Measurements from ENCODE around the gene OR10H5. TPM values are rescaled to one million over a fixed set of nuclear protein-coding genes. Genes with fewer than 3 reads are reported as not detected.

The OR10H5 gene
- total and polyA plus RNA-seq, 10 of the 15 experiments (the other 5 are each of a cell fraction or from before 2014, with no cell fraction given) = not detected

DNA sequence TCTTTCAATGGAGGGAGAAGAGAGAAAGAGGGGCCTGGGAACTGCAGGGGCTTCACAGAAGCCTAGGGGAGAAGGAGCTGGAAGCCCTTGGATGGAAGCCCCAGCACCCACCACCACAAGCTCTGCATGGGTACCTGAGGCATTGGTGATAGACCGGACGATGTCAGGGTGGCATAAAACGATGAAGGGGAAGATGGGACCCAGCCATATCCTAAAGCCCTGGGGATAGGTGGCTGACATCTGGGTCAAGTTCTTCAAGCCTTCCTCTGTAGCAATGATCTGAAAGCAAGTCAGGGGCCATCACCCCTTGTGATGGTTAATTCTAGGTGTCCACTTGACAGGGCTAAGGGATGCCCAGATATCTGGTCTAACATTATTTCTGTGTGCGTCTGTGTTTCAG is 11.2 kb upstream of the OR10H5 start:
- Histone ChIP-seq H3K9ac (ENCODE audit: control insufficient read depth, insufficient read depth, low read length) (no peak overlapping the region), H3K4me2 (ENCODE audit: control insufficient read depth, insufficient read depth) (no peak overlapping the region), H3K9me3 (replicated peaks; ENCODE audit: control insufficient read depth, insufficient read depth, low read length) (no peaks in the 10 kb centered on the region), H4K20me1 (ENCODE audit: control insufficient read depth, insufficient read depth) (no peaks in the 10 kb centered on the region), H3K36me3 (ENCODE audit: control insufficient read depth in 2 of 2, insufficient read depth in 2 of 2, low read length in 1 of 2) (no peaks in the 10 kb centered on the region), H3K4me3 (no peak overlapping the region), H3K4me1 (ENCODE audit: control insufficient read depth, insufficient read depth, low read length) (no peaks in the 10 kb centered on the region), H3K27ac (ENCODE audit: control insufficient read depth, insufficient read depth) (no peak overlapping the region), H3K27me3 (replicated peaks in 1 of 2; ENCODE audit: control insufficient read depth in 2 of 2, insufficient read depth in 2 of 2, low read length in 1 of 2) (no peaks in the 10 kb centered on the region), H2AFZ (ENCODE audit: control insufficient read depth, low read depth, low read length) (no peak overlapping the region), H3K79me2 (ENCODE audit: control insufficient read depth, insufficient read depth, low read length) (no peaks in the 10 kb centered on the region)
- ChIA-PET POLR2A (no interaction called here), SMC1A (ENCODE audit: uncharacterized antibody, unreplicated experiment) (no interaction called here), CTCF (no interaction called here), RAD21 (ENCODE audit: unreplicated experiment) (no interaction called here)
- WGBS (ENCODE audit: insufficient coverage, insufficient replicate concordance, low lambda C conversion rate, missing lambda C conversion rate) = 0% methylated on average over 4 of the region's 4 CpGs
- no peak for ATAC-seq
- no peak for DNase-seq (ENCODE audit: low read depth, low spot score)
- TF ChIP-seq MTA3 (IDR thresholded peaks at IDR 0.05; ENCODE audit: borderline replicate concordance, low read length) (no peak), CBFB (IDR thresholded peaks at IDR 0.05; ENCODE audit: low read depth) (no peak), SUZ12 (IDR thresholded peaks at IDR 0.05; ENCODE audit: unreplicated experiment) (no peak), NBN (IDR thresholded peaks at IDR 0.05) (no peak), LARP7 (IDR thresholded peaks at IDR 0.05) (no peak), TCF7 (IDR thresholded peaks at IDR 0.05; ENCODE audit: borderline replicate concordance) (no peak), HDAC6 (IDR thresholded peaks at IDR 0.05; ENCODE audit: unreplicated experiment) (no peak), YY1 (IDR thresholded peaks at IDR 0.05; ENCODE audit: low read depth, low read length) (no peak), TARDBP (IDR thresholded peaks at IDR 0.05; ENCODE audit: borderline replicate concordance) (no peak), HDAC2 (IDR thresholded peaks at IDR 0.05) (no peak), IKZF1 (conservative IDR thresholded peaks at IDR 0.05) (no peak)
- TF ChIP-seq, protein P1, sequence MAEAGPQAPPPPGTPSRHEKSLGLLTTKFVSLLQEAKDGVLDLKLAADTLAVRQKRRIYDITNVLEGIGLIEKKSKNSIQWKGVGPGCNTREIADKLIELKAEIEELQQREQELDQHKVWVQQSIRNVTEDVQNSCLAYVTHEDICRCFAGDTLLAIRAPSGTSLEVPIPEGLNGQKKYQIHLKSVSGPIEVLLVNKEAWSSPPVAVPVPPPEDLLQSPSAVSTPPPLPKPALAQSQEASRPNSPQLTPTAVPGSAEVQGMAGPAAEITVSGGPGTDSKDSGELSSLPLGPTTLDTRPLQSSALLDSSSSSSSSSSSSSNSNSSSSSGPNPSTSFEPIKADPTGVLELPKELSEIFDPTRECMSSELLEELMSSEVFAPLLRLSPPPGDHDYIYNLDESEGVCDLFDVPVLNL (IDR thresholded peaks at IDR 0.05; ENCODE audit: low read depth, low read length) = no peak
- TF ChIP-seq, protein P2, sequence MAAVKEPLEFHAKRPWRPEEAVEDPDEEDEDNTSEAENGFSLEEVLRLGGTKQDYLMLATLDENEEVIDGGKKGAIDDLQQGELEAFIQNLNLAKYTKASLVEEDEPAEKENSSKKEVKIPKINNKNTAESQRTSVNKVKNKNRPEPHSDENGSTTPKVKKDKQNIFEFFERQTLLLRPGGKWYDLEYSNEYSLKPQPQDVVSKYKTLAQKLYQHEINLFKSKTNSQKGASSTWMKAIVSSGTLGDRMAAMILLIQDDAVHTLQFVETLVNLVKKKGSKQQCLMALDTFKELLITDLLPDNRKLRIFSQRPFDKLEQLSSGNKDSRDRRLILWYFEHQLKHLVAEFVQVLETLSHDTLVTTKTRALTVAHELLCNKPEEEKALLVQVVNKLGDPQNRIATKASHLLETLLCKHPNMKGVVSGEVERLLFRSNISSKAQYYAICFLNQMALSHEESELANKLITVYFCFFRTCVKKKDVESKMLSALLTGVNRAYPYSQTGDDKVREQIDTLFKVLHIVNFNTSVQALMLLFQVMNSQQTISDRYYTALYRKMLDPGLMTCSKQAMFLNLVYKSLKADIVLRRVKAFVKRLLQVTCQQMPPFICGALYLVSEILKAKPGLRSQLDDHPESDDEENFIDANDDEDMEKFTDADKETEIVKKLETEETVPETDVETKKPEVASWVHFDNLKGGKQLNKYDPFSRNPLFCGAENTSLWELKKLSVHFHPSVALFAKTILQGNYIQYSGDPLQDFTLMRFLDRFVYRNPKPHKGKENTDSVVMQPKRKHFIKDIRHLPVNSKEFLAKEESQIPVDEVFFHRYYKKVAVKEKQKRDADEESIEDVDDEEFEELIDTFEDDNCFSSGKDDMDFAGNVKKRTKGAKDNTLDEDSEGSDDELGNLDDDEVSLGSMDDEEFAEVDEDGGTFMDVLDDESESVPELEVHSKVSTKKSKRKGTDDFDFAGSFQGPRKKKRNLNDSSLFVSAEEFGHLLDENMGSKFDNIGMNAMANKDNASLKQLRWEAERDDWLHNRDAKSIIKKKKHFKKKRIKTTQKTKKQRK (IDR thresholded peaks at IDR 0.05; ENCODE audit: low read depth, low read length) = no peak
- no peak for FAIRE-seq
- BruUV-seq (replicated peaks) = no TSS peak
- in situ Hi-C loops (cut with MboI) = loop anchor here (5.0 kb wide), 1 partner anchor 104 kb away; the partner anchor contains the start of gene CYP4F12
- intact Hi-C loops (cut with micrococcal nuclease; ENCODE audit: unreplicated experiment) = loop anchor here (5.0 kb wide), 1 partner anchor 99 kb away; no protein-coding TSS in a partner anchor
